Measurements from ENCODE around the gene MAPK14. TPM values are rescaled to one million over a fixed set of nuclear protein-coding genes. Genes with fewer than 3 reads are reported as not detected.

Gene MAPK14
- total and polyA plus RNA-seq, 2 donors (not counting 3 experiments of a cell fraction or from before 2014, with no cell fraction given), result 33.3 to 54.1 TPM

DNA sequence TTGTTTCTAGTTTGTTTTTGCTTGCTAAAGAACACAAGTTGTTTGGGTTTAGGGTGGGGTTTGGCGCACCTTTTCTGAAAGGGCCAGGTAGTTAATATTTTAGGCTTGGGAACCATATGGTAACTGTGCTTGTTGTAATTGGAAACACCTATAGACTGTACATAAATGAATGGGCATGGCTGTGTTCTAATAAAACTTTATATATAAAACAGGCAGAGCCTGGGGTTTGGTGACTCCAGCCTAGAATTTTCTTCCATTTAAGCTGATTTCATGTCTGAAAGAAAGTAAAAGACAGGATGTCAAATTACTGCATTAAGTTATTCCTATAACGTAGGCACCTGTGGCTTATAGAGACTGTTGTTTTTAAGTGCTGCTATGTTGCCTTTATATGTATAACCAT, 66.6 kb downstream of the MAPK14 start:
- TF ChIP-seq POLR2AphosphoS5 (IDR thresholded peaks at IDR 0.05; ENCODE audit: insufficient read depth, low read depth, low read length), result no peak
- TF ChIP-seq, protein P1, sequence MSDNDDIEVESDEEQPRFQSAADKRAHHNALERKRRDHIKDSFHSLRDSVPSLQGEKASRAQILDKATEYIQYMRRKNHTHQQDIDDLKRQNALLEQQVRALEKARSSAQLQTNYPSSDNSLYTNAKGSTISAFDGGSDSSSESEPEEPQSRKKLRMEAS (IDR thresholded peaks at IDR 0.05; ENCODE audit: insufficient read depth, insufficient read length), result no peak
- dilution Hi-C loops (cut with MboI; ENCODE audit: extremely low pct_ligation_motif_present, low sequenced_read_pairs), result no loop called here
- no peaks in the 10 kb centered on the region for H3K9me3 ChIP-seq (replicated peaks; ENCODE audit: control insufficient read depth, insufficient read depth, low read length)
- H3K36me3 ChIP-seq (ENCODE audit: control insufficient read depth in 2 of 2, extremely low read depth in 1 of 2, insufficient read depth in 2 of 2, low read length in 2 of 2), result peaks cover 9 to 11% of the 10 kb centered on the region in 2 experiments
- no peak overlapping the region for H3K4me3 ChIP-seq (replicated peaks in 1 of 3; ENCODE audit: insufficient read depth in 1 of 3, low read depth in 1 of 3, low read length in 3 of 3)
- H3K4me2 ChIP-seq (ENCODE audit: insufficient read depth, low read length), result no peak overlapping the region
- no peaks in the 10 kb centered on the region for H3K79me2 ChIP-seq (ENCODE audit: control insufficient read depth, insufficient read depth, low read length)
- FAIRE-seq, result no peak
- ChIA-PET POLR2A (interaction anchor here (1.2 kb wide), 1 partner anchor 67 kb away, joined by 3 read pairs; the partner anchor contains the start of gene MAPK14), CTCF (interaction anchor here (0.6 to 8.5 kb wide), 24 partner anchors 10 to 407 kb away, joined by 3 to 155 read pairs (median 4); partner anchors contain the start of genes ARMC12, MAPK14 and SRPK1)
- intact Hi-C loops (cut with micrococcal nuclease), result loop anchor here (2.0 to 10.0 kb wide), 3 partner anchors 219 to 509 kb away; partner anchors contain the start of gene ARMC12
- H3K9ac ChIP-seq (replicated peaks; ENCODE audit: extremely low read depth, insufficient read depth, low read length), result no peak overlapping the region
- no peaks in the 10 kb centered on the region for H3K27me3 ChIP-seq (ENCODE audit: control insufficient read depth in 2 of 2, insufficient read depth in 2 of 2, low read length in 2 of 2)
- DNase-seq (ENCODE audit: low read depth, low spot score), result no peak
- H3K27ac ChIP-seq (ENCODE audit: insufficient read depth, low read depth, low read length), result no peak overlapping the region
- BruUV-seq (replicated peaks), result no TSS peak
- H2AFZ ChIP-seq (ENCODE audit: low read depth, low read length), result no peak overlapping the region
- peaks cover 1% of the 10 kb centered on the region for H3K4me1 ChIP-seq (ENCODE audit: control insufficient read depth, extremely low read depth, insufficient read depth, low read length)
- no peaks in the 10 kb centered on the region for H3K9me1 ChIP-seq (replicated peaks; ENCODE audit: control insufficient read depth, extremely low read depth, insufficient read depth, low read length)
- H4K20me1 ChIP-seq (replicated peaks; ENCODE audit: control insufficient read depth, extremely low read depth, insufficient read depth, low read length), result no peaks in the 10 kb centered on the region

DNA sequence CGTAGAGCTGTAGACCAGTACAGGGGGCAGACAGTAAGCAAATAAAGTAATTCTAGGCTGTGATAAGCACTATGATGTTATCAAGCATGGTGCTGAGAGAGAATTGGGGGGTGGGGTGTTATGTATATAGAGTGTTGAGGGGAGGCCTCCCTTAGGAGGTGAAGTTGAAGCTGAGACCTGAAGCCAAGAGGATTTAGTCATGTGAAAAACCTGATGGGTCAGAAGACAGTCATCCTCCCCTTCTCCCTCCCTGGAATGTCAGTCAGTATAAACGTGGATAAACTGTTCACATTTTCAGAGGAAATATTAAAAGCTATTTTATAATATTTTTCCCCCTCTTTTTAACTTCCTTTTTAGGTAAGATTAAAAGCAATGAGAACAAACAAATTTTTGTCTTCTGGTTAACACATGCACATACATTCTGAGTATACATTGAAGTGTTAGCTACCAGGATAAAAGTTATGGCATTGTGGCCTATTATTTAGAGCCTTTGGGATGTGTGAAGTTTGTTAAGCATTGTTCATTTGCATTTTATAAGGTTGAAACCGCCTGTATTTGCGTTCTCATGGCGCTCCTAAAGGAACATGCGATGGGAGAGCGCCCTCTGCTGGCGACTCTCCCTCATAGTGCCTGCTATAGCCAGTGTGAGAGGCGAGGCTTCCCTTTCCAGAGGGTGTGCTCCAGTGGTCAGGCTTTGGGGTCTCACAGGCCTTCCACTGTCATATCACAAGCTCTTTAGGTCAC, 67.3 kb downstream of the MAPK14 start:
- Histone ChIP-seq H3K9me3 (replicated peaks; ENCODE audit: control insufficient read depth, insufficient read depth, low read length) (no peaks in the 10 kb centered on the region), H3K27ac (ENCODE audit: insufficient read depth, low read depth, low read length) (no peak overlapping the region), H3K27me3 (ENCODE audit: control insufficient read depth in 2 of 2, insufficient read depth in 2 of 2, low read length in 2 of 2) (no peaks in the 10 kb centered on the region), H2AFZ (ENCODE audit: low read depth, low read length) (no peak overlapping the region), H3K4me3 (replicated peaks in 1 of 3; ENCODE audit: insufficient read depth in 1 of 3, low read depth in 1 of 3, low read length in 3 of 3) (no peak overlapping the region), H3K9me1 (replicated peaks; ENCODE audit: control insufficient read depth, extremely low read depth, insufficient read depth, low read length) (no peaks in the 10 kb centered on the region), H3K9ac (replicated peaks; ENCODE audit: extremely low read depth, insufficient read depth, low read length) (no peak overlapping the region), H4K20me1 (replicated peaks; ENCODE audit: control insufficient read depth, extremely low read depth, insufficient read depth, low read length) (no peaks in the 10 kb centered on the region), H3K4me1 (ENCODE audit: control insufficient read depth, extremely low read depth, insufficient read depth, low read length) (peaks cover 8% of the 10 kb centered on the region), H3K36me3 (ENCODE audit: control insufficient read depth in 2 of 2, extremely low read depth in 1 of 2, insufficient read depth in 2 of 2, low read length in 2 of 2) (peaks cover 9 to 11% of the 10 kb centered on the region in 2 experiments), H3K4me2 (ENCODE audit: insufficient read depth, low read length) (no peak overlapping the region), H3K79me2 (ENCODE audit: control insufficient read depth, insufficient read depth, low read length) (no peaks in the 10 kb centered on the region)
- DNase-seq (ENCODE audit: low read depth, low spot score) (peak; percentile 83), FAIRE-seq (peak; percentile 80)
- CTCF ChIA-PET, result interaction anchor here (0.6 to 8.5 kb wide), 26 partner anchors 9 to 408 kb away, joined by 3 to 155 read pairs (median 4); partner anchors contain the start of genes ARMC12, MAPK14 and SRPK1
- TF ChIP-seq, protein P2, sequence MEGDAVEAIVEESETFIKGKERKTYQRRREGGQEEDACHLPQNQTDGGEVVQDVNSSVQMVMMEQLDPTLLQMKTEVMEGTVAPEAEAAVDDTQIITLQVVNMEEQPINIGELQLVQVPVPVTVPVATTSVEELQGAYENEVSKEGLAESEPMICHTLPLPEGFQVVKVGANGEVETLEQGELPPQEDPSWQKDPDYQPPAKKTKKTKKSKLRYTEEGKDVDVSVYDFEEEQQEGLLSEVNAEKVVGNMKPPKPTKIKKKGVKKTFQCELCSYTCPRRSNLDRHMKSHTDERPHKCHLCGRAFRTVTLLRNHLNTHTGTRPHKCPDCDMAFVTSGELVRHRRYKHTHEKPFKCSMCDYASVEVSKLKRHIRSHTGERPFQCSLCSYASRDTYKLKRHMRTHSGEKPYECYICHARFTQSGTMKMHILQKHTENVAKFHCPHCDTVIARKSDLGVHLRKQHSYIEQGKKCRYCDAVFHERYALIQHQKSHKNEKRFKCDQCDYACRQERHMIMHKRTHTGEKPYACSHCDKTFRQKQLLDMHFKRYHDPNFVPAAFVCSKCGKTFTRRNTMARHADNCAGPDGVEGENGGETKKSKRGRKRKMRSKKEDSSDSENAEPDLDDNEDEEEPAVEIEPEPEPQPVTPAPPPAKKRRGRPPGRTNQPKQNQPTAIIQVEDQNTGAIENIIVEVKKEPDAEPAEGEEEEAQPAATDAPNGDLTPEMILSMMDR (IDR thresholded peaks at IDR 0.05; ENCODE audit: extremely low read depth in 1 of 2, insufficient read depth in 1 of 2, low read depth in 1 of 2, low read length in 2 of 2), result peak; percentile 93 to 94
- TF ChIP-seq EZH2 (IDR thresholded peaks at IDR 0.05; ENCODE audit: borderline replicate concordance, low read depth, low read length, severe bottlenecking), result no peak
- dilution Hi-C loops (cut with MboI; ENCODE audit: extremely low pct_ligation_motif_present, low sequenced_read_pairs), result no loop called here
- intact Hi-C loops (cut with micrococcal nuclease), result loop anchor here (1.0 to 10.0 kb wide), 4 partner anchors 68 to 510 kb away; partner anchors contain the start of genes ARMC12 and MAPK14
- POLR2A ChIA-PET, result interaction anchor here (1.2 kb wide), 1 partner anchor 68 kb away, joined by 3 read pairs; the partner anchor contains the start of gene MAPK14
- no TSS peak for BruUV-seq (replicated peaks)
